Caco-2 (cell line): ENCODE data around the gene CACNA1C. TPM values are rescaled to one million over a fixed set of nuclear protein-coding genes. Genes with fewer than 3 reads are reported as not detected.

Experiments
- BruUV-seq: library from RNA; stranded (reverse); fragments of 400-500 nt; replicated peaks from 2 replicates; lab custom pipeline; 2021; lab: Mats Ljungman, UMichigan
- CTCF ChIA-PET: fragments of 300-600 bp; sonication (Branson Sonifier 250); formaldehyde crosslinking; loops from one replicate; lab custom pipeline; 2022; ENCODE audit warnings: antibody characterized with exemption; lab: Charles Lee
- POLR2A ChIA-PET: fragments of 300-600 bp; sonication (Branson Sonifier 250); formaldehyde crosslinking; loops from one replicate; lab custom pipeline; 2022; ENCODE audit warnings: antibody characterized with exemption; lab: Charles Lee
- DNase-seq, 2 experiments: peaks; one replicate each; pipeline versions ENCODE4 v3.0.0 to v3.0.0-alpha.2; 2020 to 2022
- H3K27me3 ChIP-seq: replicated peaks from 2 replicates; pipeline ENCODE4 v1.6.0; 2011; ENCODE audit warnings: low read length; ENCODE audit not compliant: control insufficient read depth, insufficient read depth
- H3K36me3 ChIP-seq: 2 replicates; pipeline ENCODE4 v1.5.1; 2011; ENCODE audit warnings: low read length; ENCODE audit not compliant: control insufficient read depth, insufficient read depth
- H3K4me1 ChIP-seq: fragments of 250-450 bp; sonication (Bioruptor Pico); 2 replicates; pipeline ENCODE4 v1.5.1; 2020; ENCODE audit warnings: mild to moderate bottlenecking
- H3K4me3 ChIP-seq: 2 replicates; pipeline ENCODE4 v1.5.1; 2011; ENCODE audit warnings: low read depth, mild to moderate bottlenecking, control low read depth, low read length
- H3K9me3 ChIP-seq: fragments of 250-450 bp; sonication (Bioruptor Pico); 2 replicates; pipeline ENCODE4 v1.5.1; 2020; ENCODE audit warnings: mild to moderate bottlenecking, moderate library complexity
- H3K27ac Mint-ChIP-seq: one replicate; pipeline ENCODE4 v1.8.0; 2022; ENCODE audit warnings: mixed read lengths; ENCODE audit not compliant: unreplicated experiment
- H3K27me3 Mint-ChIP-seq: one replicate; pipeline ENCODE4 v1.8.0; 2022; ENCODE audit warnings: mixed read lengths; ENCODE audit not compliant: insufficient read depth, unreplicated experiment
- H3K36me3 Mint-ChIP-seq: one replicate; pipeline ENCODE4 v1.8.0; 2022; ENCODE audit warnings: mild to moderate bottlenecking, mixed read lengths; ENCODE audit not compliant: insufficient read depth, unreplicated experiment
- H3K4me1 Mint-ChIP-seq: one replicate; pipeline ENCODE4 v1.8.0; 2022; ENCODE audit warnings: low read depth, mixed read lengths; ENCODE audit not compliant: unreplicated experiment
- H3K4me3 Mint-ChIP-seq: one replicate; pipeline ENCODE4 v1.8.0; 2022; ENCODE audit warnings: mild to moderate bottlenecking, moderate library complexity, mixed read lengths; ENCODE audit not compliant: unreplicated experiment
- H3K9me3 Mint-ChIP-seq: one replicate; pipeline ENCODE4 v1.8.0; 2022; ENCODE audit warnings: mixed read lengths; ENCODE audit not compliant: unreplicated experiment
- intact Hi-C: fragments of 100-400 bp; cut with micrococcal nuclease; formaldehyde crosslinking; loops from one replicate; pipeline ENCODE4 v1.10.0; 2022; ENCODE audit not compliant: unreplicated experiment
- total RNA-seq: library from RNA; stranded (reverse); gene quantifications from 2 replicates; pipeline ENCODE4 v1.2.3, GENCODE V29; 2022
- TF ChIP-seq, protein P1 (sequence below), 2 experiments: fragments of 200-600 bp in 1 of 2; IDR thresholded peaks; 1 replicate in 1 of 2; 2 replicates in 1 of 2; pipeline versions ENCODE4 v1.5.1 to v1.8.0; 2011 to 2022; ENCODE audit warnings: antibody characterized with exemption in 1 of 2, control low read depth in 1 of 2, inconsistent platforms in 1 of 2, low read depth in 1 of 2, low read length in 1 of 2, mild to moderate bottlenecking in 1 of 2, moderate library complexity in 1 of 2; ENCODE audit not compliant: insufficient read depth in 1 of 2, severe bottlenecking in 1 of 2, unreplicated experiment in 1 of 2

The CACNA1C gene
- total RNA-seq, 1 experiment from 2014 or later = not detected

DNA sequence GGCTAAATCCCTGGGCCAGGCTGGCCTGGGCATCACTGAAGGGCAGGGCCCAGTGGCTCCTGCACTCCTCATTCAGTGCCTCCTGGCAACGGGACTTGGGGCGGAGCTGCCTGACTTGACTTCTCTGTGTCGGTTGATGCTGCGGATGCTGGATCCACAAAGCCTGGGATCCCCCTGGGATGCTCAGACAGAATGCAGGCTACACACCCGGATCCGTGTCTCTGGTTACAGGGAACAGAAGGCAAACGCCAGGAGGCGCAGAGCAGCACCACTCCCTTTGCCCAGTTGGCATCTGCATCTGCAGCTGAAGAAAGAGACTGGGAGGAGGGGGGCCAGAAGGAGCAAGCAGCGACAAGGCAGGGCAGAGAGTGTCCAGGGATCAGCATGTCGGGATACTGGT is 587.5 kb downstream of the CACNA1C start:
- Mint-ChIP-seq H3K36me3 (no peaks in the 10 kb centered on the region), H3K9me3 (no peaks in the 10 kb centered on the region), H3K27ac (no peak overlapping the region), H3K4me3 (no peak overlapping the region), H3K27me3 (peaks cover 49% of the 10 kb centered on the region), H3K4me1 (no peaks in the 10 kb centered on the region)
- H3K4me3 ChIP-seq = no peak overlapping the region
- peak in 1 of 2 experiments; percentile 32 for DNase-seq
- TF ChIP-seq, protein P1, sequence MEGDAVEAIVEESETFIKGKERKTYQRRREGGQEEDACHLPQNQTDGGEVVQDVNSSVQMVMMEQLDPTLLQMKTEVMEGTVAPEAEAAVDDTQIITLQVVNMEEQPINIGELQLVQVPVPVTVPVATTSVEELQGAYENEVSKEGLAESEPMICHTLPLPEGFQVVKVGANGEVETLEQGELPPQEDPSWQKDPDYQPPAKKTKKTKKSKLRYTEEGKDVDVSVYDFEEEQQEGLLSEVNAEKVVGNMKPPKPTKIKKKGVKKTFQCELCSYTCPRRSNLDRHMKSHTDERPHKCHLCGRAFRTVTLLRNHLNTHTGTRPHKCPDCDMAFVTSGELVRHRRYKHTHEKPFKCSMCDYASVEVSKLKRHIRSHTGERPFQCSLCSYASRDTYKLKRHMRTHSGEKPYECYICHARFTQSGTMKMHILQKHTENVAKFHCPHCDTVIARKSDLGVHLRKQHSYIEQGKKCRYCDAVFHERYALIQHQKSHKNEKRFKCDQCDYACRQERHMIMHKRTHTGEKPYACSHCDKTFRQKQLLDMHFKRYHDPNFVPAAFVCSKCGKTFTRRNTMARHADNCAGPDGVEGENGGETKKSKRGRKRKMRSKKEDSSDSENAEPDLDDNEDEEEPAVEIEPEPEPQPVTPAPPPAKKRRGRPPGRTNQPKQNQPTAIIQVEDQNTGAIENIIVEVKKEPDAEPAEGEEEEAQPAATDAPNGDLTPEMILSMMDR (IDR thresholded peaks at IDR 0.05; ENCODE audit: insufficient read depth in 1 of 2, low read depth in 1 of 2, low read length in 1 of 2, severe bottlenecking in 1 of 2, unreplicated experiment in 1 of 2) = no peak
- BruUV-seq = no TSS peak
- no peaks in the 10 kb centered on the region for H3K9me3 ChIP-seq
- H3K4me1 ChIP-seq = no peaks in the 10 kb centered on the region
- intact Hi-C loops = no loop called here
- H3K27me3 ChIP-seq = no peaks in the 10 kb centered on the region; the same call in none of the 2 replicates
- no peaks in the 10 kb centered on the region for H3K36me3 ChIP-seq
- POLR2A ChIA-PET = no interaction called here
- CTCF ChIA-PET = no interaction called here

DNA sequence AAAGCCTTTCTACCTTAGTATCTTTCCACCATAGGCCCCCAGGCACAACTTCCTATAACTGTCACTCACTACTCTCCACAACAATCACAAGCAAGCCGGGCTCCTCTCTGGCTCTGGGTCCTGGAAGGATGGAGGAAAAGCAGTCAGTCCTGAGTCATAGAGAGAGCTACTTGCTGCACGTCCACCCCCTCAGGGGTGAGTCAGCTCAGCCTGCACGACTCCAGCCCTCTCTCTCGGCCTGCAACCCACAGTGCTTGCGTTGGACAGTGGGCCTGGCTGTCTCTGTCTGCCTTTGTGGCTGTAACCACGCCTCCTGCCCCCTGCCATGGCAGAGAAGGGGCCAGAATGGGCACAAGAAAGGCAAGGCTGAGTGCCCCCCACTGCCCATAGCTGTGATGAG is 587.9 kb downstream of the CACNA1C start:
- H3K9me3 Mint-ChIP-seq = no peaks in the 10 kb centered on the region
- H3K4me3 Mint-ChIP-seq = no peak overlapping the region
- intact Hi-C loops = no loop called here
- POLR2A ChIA-PET = no interaction called here
- Histone ChIP-seq H3K36me3 (no peaks in the 10 kb centered on the region), H3K9me3 (no peaks in the 10 kb centered on the region), H3K4me1 (no peaks in the 10 kb centered on the region), H3K4me3 (no peak overlapping the region), H3K27me3 (no peaks in the 10 kb centered on the region; the same call in none of the 2 replicates)
- TF ChIP-seq, protein P1 (IDR thresholded peaks at IDR 0.05; ENCODE audit: insufficient read depth in 1 of 2, low read depth in 1 of 2, low read length in 1 of 2, severe bottlenecking in 1 of 2, unreplicated experiment in 1 of 2) = no peak
- BruUV-seq = no TSS peak
- DNase-seq = peak in 1 of 2 experiments; percentile 38
- H3K36me3 Mint-ChIP-seq = no peaks in the 10 kb centered on the region
- no peak overlapping the region for H3K27ac Mint-ChIP-seq
- no peaks in the 10 kb centered on the region for H3K4me1 Mint-ChIP-seq
- H3K27me3 Mint-ChIP-seq = peaks cover 47% of the 10 kb centered on the region
- CTCF ChIA-PET = no interaction called here

DNA sequence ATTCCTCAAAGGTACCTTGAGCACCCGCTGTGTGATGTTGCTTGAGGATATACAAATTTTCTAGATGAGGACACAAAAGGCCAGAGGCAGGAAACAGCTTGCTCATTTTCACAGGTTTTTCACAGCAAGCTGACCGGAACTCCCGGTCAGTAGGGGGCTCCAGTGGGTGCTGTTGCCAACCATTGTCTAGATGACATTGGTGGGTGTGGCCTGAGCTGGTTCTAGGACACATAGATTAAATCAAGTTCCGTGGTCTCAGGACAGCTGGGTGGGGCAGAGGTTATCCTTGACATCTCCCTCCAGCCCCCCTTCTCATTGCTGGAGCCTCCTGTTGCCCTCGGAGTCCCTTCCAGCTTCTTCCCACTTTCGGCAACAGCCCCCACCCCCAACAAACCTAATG is 588.4 kb downstream of the CACNA1C start:
- Histone ChIP-seq H3K9me3 (no peaks in the 10 kb centered on the region), H3K27me3 (no peaks in the 10 kb centered on the region; the same call in none of the 2 replicates), H3K4me1 (no peaks in the 10 kb centered on the region), H3K36me3 (no peaks in the 10 kb centered on the region), H3K4me3 (no peak overlapping the region)
- peaks cover 48% of the 10 kb centered on the region for H3K27me3 Mint-ChIP-seq
- intact Hi-C loops = no loop called here
- H3K9me3 Mint-ChIP-seq = no peaks in the 10 kb centered on the region
- no peaks in the 10 kb centered on the region for H3K36me3 Mint-ChIP-seq
- TF ChIP-seq, protein P1 (IDR thresholded peaks at IDR 0.05; ENCODE audit: insufficient read depth in 1 of 2, low read depth in 1 of 2, low read length in 1 of 2, severe bottlenecking in 1 of 2, unreplicated experiment in 1 of 2) = no peak
- H3K27ac Mint-ChIP-seq = no peak overlapping the region
- CTCF ChIA-PET = interaction anchor here (0.6 kb wide), 1 partner anchor 1167 kb away, joined by 3 read pairs; no protein-coding TSS in a partner anchor
- POLR2A ChIA-PET = no interaction called here
- BruUV-seq = no TSS peak
- no peaks in the 10 kb centered on the region for H3K4me1 Mint-ChIP-seq
- DNase-seq = peak; percentile 31 to 41
- no peak overlapping the region for H3K4me3 Mint-ChIP-seq
